ENCODE data around the gene CUTA.
"Not testable (repeated sequence)": the region's sequence is repeated elsewhere in the genome, so short reads cannot be mapped to it uniquely, and the experiment has no call there.

Gene CUTA

DNA sequence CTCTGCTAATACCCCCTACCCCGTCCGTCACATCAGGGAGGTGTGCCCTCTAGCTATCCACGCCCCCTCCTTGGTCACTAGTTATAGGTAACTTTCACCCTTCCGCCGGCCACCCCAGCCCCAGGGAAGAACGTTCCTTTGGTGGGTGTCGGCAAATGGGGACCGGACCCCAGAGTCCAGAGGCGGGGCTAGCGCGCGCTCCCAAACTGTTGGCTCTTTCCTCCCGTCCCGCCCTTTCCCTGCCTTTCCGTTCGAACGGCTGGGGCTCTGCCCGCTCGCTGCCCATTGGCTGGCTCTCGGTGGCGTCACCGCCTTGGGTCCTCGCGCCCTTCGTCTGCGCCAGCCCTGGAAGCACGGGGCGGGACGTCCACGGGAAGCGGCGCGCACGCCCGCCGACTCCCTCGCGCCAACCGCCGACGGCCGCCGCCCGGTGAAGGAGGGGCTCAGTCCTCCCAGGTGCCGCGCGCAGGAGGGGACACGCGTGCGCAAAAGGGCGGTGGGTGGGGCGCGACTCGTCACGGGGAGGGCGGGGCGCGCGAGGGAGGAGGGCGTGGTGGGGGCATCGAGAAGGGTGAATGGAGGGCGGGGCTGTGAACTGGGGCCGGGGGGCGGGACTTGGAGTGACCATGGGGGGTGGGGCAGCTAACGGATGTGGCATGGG is 7.7 kb downstream of the CUTA start:
- peaks cover 14% of the 10 kb centered on the region for H3K4me1 ChIP-seq (ENCODE audit: control insufficient read depth, insufficient read depth, low read length)
- peak overlapping the region; percentile 90 for H3K4me3 ChIP-seq (ENCODE audit: low read length)
- peaks cover 46% of the 10 kb centered on the region for H3K36me3 ChIP-seq (ENCODE audit: insufficient read depth, low read length)
- H3K27me3 ChIP-seq (ENCODE audit: control insufficient read depth, insufficient read depth, low read length) = no peaks in the 10 kb centered on the region
- no peaks in the 10 kb centered on the region for H3K9me3 ChIP-seq (replicated peaks; ENCODE audit: low read length)
- H3K9ac ChIP-seq (ENCODE audit: low read depth, low read length) = peak overlapping the region; percentile 83
- H3K4me2 ChIP-seq (ENCODE audit: low read length) = peak overlapping the region; percentile 99

GRCh38 chr6:33407132-33407718 is 10.7 kb downstream of the CUTA start:
- Histone ChIP-seq H3K9ac (ENCODE audit: low read depth, low read length) (no peak overlapping the region), H3K4me1 (ENCODE audit: control insufficient read depth, insufficient read depth, low read length) (peaks cover 14% of the 10 kb centered on the region), H3K36me3 (ENCODE audit: insufficient read depth, low read length) (peaks cover 33% of the 10 kb centered on the region), H3K27me3 (ENCODE audit: control insufficient read depth, insufficient read depth, low read length) (no peaks in the 10 kb centered on the region), H3K4me2 (ENCODE audit: low read length) (no peak overlapping the region), H3K9me3 (replicated peaks; ENCODE audit: low read length) (no peaks in the 10 kb centered on the region), H3K4me3 (ENCODE audit: low read length) (no peak overlapping the region)

- Histone ChIP-seq H3K36me3 (ENCODE audit: insufficient read depth, low read length) (peaks cover 32% of the 10 kb centered on the region), H3K9me3 (replicated peaks; ENCODE audit: low read length) (no peaks in the 10 kb centered on the region), H3K4me3 (ENCODE audit: low read length) (no peak overlapping the region), H3K27me3 (ENCODE audit: control insufficient read depth, insufficient read depth, low read length) (no peaks in the 10 kb centered on the region), H3K4me2 (ENCODE audit: low read length) (no peak overlapping the region), H3K9ac (ENCODE audit: low read depth, low read length) (no peak overlapping the region), H3K4me1 (ENCODE audit: control insufficient read depth, insufficient read depth, low read length) (peaks cover 9% of the 10 kb centered on the region)
These were observed 11.8 kb downstream of the CUTA start for GRCh38 chr6:33406126-33406525.

DNA sequence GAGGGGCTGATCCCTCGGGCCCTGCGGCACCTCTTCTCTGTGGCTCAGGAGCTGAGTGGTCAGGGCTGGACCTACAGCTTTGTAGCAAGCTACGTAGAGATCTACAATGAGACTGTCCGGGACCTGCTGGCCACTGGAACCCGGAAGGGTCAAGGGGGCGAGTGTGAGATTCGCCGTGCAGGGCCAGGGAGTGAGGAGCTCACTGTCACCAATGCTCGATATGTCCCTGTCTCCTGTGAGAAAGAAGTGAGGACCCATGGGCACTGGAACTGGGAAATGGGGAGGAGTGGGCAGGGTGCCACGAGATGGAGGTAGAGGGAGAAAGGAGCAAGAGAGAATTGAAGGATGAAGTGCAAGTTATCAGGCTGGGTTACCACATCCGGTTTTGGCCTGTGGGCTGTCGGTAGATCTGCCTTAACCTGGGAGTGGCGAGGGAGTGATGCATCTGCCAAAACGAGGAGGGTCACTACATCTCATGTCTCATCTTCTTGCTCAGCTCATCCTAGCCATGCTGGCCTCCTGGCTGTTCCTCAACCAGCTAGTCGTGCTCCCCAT is 12.4 kb downstream of the CUTA start:
- no peaks in the 10 kb centered on the region for H3K27me3 ChIP-seq (ENCODE audit: control insufficient read depth, insufficient read depth, low read length)
- H3K9ac ChIP-seq (ENCODE audit: low read depth, low read length) = no peak overlapping the region
- no peaks in the 10 kb centered on the region for H3K9me3 ChIP-seq (replicated peaks; ENCODE audit: low read length)
- H3K4me2 ChIP-seq (ENCODE audit: low read length) = no peak overlapping the region
- peaks cover 32% of the 10 kb centered on the region for H3K36me3 ChIP-seq (ENCODE audit: insufficient read depth, low read length)
- peaks cover 9% of the 10 kb centered on the region for H3K4me1 ChIP-seq (ENCODE audit: control insufficient read depth, insufficient read depth, low read length)
- H3K4me3 ChIP-seq (ENCODE audit: low read length) = no peak overlapping the region

- Histone ChIP-seq H3K4me2 (ENCODE audit: low read length) (no peak overlapping the region), H3K27me3 (ENCODE audit: control insufficient read depth, insufficient read depth, low read length) (no peaks in the 10 kb centered on the region), H3K9ac (ENCODE audit: low read depth, low read length) (no peak overlapping the region), H3K4me3 (ENCODE audit: low read length) (no peak overlapping the region), H3K36me3 (ENCODE audit: insufficient read depth, low read length) (peaks cover 32% of the 10 kb centered on the region), H3K4me1 (ENCODE audit: control insufficient read depth, insufficient read depth, low read length) (peaks cover 7% of the 10 kb centered on the region), H3K9me3 (replicated peaks; ENCODE audit: low read length) (no peaks in the 10 kb centered on the region)
These were observed 13.0 kb downstream of the CUTA start for GRCh38 chr6:33404884-33405283.

GRCh38 chr6:33399881-33400280 is 18.0 kb downstream of the CUTA start:
- not testable (repeated sequence) for H3K27me3 ChIP-seq (ENCODE audit: control insufficient read depth, insufficient read depth, low read length); H3K4me2 ChIP-seq (ENCODE audit: low read length); H3K9me3 ChIP-seq (replicated peaks; ENCODE audit: low read length); H3K4me3 ChIP-seq (ENCODE audit: low read length); H3K4me1 ChIP-seq (ENCODE audit: control insufficient read depth, insufficient read depth, low read length); H3K9ac ChIP-seq (ENCODE audit: low read depth, low read length)
- peaks cover 11% of the 10 kb centered on the region for H3K36me3 ChIP-seq (ENCODE audit: insufficient read depth, low read length)

DNA sequence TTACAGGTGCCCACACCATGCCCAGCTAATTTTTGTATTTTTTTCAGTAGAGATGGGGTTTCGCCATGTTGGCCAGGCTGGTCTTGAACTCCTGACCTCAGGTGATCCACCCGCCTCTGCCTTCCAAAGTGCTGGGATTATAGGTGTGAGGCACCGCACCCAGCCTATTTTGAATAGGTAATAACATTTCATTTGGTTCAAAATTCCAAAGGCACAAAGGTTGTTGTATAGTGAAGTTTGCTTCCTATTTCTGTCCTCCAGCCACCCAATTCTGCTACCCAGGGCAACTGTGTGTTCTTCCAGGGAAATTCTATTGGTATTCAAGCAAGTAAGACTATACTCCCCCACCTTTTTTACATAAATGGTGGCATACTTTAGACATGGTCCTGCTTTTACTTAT is 19.3 kb downstream of the CUTA start:
- not testable (repeated sequence) for H3K9me3 ChIP-seq (replicated peaks; ENCODE audit: low read length); H3K36me3 ChIP-seq (ENCODE audit: insufficient read depth, low read length)

DNA sequence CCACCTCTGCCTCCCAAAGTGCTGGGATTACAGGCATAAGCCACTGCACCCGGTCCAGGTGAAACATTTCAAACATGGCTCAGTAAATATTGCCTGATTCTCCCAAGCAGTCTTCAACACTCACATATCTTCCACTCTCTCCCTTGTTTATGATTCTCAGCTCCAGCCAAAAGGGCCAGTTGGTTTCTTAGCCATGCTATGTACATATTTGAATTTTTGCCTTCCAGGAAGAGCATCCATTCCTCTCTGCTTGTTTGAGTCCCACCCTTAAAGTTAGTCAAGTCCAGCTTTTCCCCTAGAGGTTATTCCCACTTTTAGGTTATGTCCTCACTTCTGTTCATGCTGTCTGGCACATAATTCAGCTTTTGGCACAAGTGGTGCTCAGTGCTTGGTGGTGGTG is 20.4 kb downstream of the CUTA start:
- Histone ChIP-seq H3K9me3 (replicated peaks; ENCODE audit: low read length) (no peaks in the 10 kb centered on the region), H3K27me3 (ENCODE audit: control insufficient read depth, insufficient read depth, low read length) (no peaks in the 10 kb centered on the region), H3K36me3 (ENCODE audit: insufficient read depth, low read length) (no peaks in the 10 kb centered on the region), H3K4me3 (ENCODE audit: low read length) (no peak overlapping the region), H3K4me1 (ENCODE audit: control insufficient read depth, insufficient read depth, low read length) (peaks cover 27% of the 10 kb centered on the region), H3K4me2 (ENCODE audit: low read length) (no peak overlapping the region), H3K9ac (ENCODE audit: low read depth, low read length) (no peak overlapping the region)

More for the DNA sequence above, 19.3 kb downstream of the CUTA start:
- not testable (repeated sequence) for H3K4me2 ChIP-seq (ENCODE audit: low read length); H3K27me3 ChIP-seq (ENCODE audit: control insufficient read depth, insufficient read depth, low read length); H3K4me3 ChIP-seq (ENCODE audit: low read length); H3K9ac ChIP-seq (ENCODE audit: low read depth, low read length)
- H3K4me1 ChIP-seq (ENCODE audit: control insufficient read depth, insufficient read depth, low read length) = peaks cover 20% of the 10 kb centered on the region

DNA sequence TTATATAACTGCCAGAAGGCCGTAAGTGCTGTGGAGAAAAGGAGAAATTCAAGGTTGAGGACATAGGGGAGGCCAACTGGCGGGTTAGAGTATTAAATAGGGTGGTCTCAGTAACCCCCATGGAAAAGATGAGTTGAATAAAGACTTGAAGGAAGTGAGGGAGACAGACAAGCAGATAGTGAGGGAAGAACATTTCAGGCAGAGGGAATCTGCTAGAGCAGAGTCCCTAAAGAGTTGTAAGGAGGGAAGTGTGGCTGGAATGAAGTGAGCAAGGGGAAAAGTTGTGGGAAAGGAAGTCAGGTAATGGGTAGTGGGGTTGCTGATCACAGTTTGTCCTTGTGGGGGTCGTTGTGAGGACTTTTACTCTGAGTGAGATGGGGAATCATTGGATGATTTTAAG is 24.9 kb downstream of the CUTA start:
- peak overlapping the region; percentile 86 for H3K9ac ChIP-seq (ENCODE audit: low read depth, low read length)
- no peaks in the 10 kb centered on the region for H3K9me3 ChIP-seq (replicated peaks; ENCODE audit: low read length)

DNA sequence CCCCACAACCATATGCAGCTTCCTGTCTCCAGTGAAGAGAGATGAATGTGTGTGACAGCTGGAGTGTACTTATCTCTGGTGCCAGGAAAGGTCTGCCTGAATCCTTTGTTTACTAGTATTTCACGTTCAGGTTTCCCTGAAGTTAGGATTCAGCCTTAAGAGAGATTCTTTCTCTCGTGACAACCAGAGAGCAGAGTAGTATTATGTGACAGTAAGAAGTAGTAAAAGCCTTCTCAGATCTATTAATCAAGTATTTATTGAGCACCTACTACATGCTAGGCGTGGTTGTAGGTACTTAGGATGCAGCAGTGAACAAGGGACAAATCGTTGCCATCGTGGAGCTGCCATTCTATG is 25.3 kb downstream of the CUTA start:
- Histone ChIP-seq H3K4me1 (ENCODE audit: control insufficient read depth, insufficient read depth, low read length) (peaks cover 37% of the 10 kb centered on the region), H3K4me3 (ENCODE audit: low read length) (peak overlapping the region; percentile 81), H3K9me3 (replicated peaks; ENCODE audit: low read length) (no peaks in the 10 kb centered on the region), H3K4me2 (ENCODE audit: low read length) (peak overlapping the region; percentile 86), H3K36me3 (ENCODE audit: insufficient read depth, low read length) (no peaks in the 10 kb centered on the region), H3K9ac (ENCODE audit: low read depth, low read length) (peak overlapping the region; percentile 86), H3K27me3 (ENCODE audit: control insufficient read depth, insufficient read depth, low read length) (no peaks in the 10 kb centered on the region)

More for the DNA sequence above, 24.9 kb downstream of the CUTA start:
- H3K27me3 ChIP-seq (ENCODE audit: control insufficient read depth, insufficient read depth, low read length) = no peaks in the 10 kb centered on the region
- H3K36me3 ChIP-seq (ENCODE audit: insufficient read depth, low read length) = no peaks in the 10 kb centered on the region
- peak overlapping the region; percentile 81 for H3K4me3 ChIP-seq (ENCODE audit: low read length)
- peak overlapping the region; percentile 86 for H3K4me2 ChIP-seq (ENCODE audit: low read length)
- peaks cover 37% of the 10 kb centered on the region for H3K4me1 ChIP-seq (ENCODE audit: control insufficient read depth, insufficient read depth, low read length)

DNA sequence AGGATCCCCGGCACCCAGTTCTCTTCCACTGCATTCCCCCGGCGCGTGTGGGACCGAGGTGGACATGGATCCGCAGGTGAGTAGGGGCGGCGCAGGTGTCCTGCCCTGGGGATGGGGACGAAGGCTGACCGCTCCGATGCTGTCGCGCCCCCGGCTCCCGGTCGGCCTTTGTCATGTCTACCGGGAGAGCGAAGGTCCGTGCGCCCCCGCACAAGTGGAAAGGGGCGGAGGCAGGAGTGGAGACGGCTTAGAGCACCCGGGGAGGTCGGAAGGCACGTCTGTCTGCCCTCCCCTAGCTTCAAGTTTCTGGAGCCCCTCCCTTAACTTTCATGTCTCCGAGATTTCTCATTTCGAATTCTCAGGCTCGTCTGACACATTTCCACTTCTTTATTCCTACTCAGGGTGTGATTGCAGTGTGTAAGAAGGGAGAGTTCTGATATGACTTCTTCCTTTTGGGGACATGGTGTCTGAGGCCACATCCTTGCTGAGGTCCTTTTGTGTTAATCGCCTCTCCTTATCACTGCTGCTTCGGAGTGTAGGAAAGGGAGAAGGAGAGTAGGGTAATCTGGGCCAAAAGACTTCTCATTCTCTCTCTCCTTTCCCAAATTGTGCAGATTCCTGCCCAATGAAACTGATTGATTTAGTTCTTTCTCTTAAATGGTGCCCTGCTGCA is 25.8 kb downstream of the CUTA start:
- Histone ChIP-seq H3K9ac (ENCODE audit: low read depth, low read length) (peak overlapping the region; percentile 86), H3K9me3 (replicated peaks; ENCODE audit: low read length) (no peaks in the 10 kb centered on the region), H3K36me3 (ENCODE audit: insufficient read depth, low read length) (no peaks in the 10 kb centered on the region), H3K27me3 (ENCODE audit: control insufficient read depth, insufficient read depth, low read length) (no peaks in the 10 kb centered on the region), H3K4me2 (ENCODE audit: low read length) (peak overlapping the region; percentile 86), H3K4me1 (ENCODE audit: control insufficient read depth, insufficient read depth, low read length) (peaks cover 37% of the 10 kb centered on the region), H3K4me3 (ENCODE audit: low read length) (peak overlapping the region; percentile 81)

Measured in skeletal muscle satellite cell (primary cell).